Fibroblast of lung (primary cell): ENCODE results near the gene HLA-A. TPM values are rescaled to one million over a fixed set of nuclear protein-coding genes. Genes with fewer than 3 reads are reported as not detected.

ENCODE experiments used
- DNase-seq, 2 donors: peaks; one replicate each; pipeline versions ENCODE4 v3.0.0 to v3.0.0-alpha.2; 2010; ENCODE audit warnings: low read depth in 2 of 2
- H2AFZ ChIP-seq: 2 replicates; pipeline ENCODE4 v1.5.1; 2012; ENCODE audit warnings: low read length, control low read depth, inconsistent platforms
- H3K27ac ChIP-seq: 2 replicates; pipeline ENCODE4 v1.5.1; 2011; ENCODE audit warnings: low read length, control low read depth; ENCODE audit not compliant: insufficient read depth
- H3K27me3 ChIP-seq: 2 replicates; pipeline ENCODE4 v1.5.1; 2011; ENCODE audit warnings: mild to moderate bottlenecking, low read length; ENCODE audit not compliant: control insufficient read depth, insufficient read depth
- H3K36me3 ChIP-seq: 2 replicates; pipeline ENCODE4 v1.5.1; 2011; ENCODE audit warnings: low read length; ENCODE audit not compliant: control insufficient read depth, insufficient read depth
- H3K4me1 ChIP-seq: 2 replicates; pipeline ENCODE4 v1.5.1; 2011; ENCODE audit warnings: low read length; ENCODE audit not compliant: control insufficient read depth, insufficient read depth; ENCODE audit errors: extremely low read depth
- H3K4me2 ChIP-seq: 2 replicates; pipeline ENCODE4 v1.5.1; 2011; ENCODE audit warnings: low read length, control low read depth; ENCODE audit not compliant: insufficient read depth; ENCODE audit errors: extremely low read depth
- H3K4me3 ChIP-seq, 4 experiments: fragments of 200-600 bp in 1 of 4; sonication (generic) in 1 of 4; replicated peaks in 1 of 4; 2 replicates each; pipeline ENCODE4 v1.5.1; 2011 to 2016; ENCODE audit warnings: low read length in 4 of 4, low read depth in 3 of 4, mild to moderate bottlenecking in 3 of 4, control low read depth in 2 of 4, inconsistent platforms in 1 of 4, mixed read lengths in 1 of 4; ENCODE audit not compliant: insufficient read depth in 1 of 4; ENCODE audit errors: control extremely low read depth in 1 of 4
- H3K79me2 ChIP-seq: 2 replicates; pipeline ENCODE4 v1.5.1; 2012; ENCODE audit warnings: mild to moderate bottlenecking, low read length, inconsistent platforms; ENCODE audit not compliant: control insufficient read depth, insufficient read depth
- H3K9ac ChIP-seq: 2 replicates; pipeline ENCODE4 v1.5.1; 2011; ENCODE audit warnings: mild to moderate bottlenecking, low read length, control low read depth; ENCODE audit not compliant: insufficient read depth
- H3K9me3 ChIP-seq: 2 replicates; pipeline ENCODE4 v1.5.1; 2012; ENCODE audit warnings: low read depth, low read length; ENCODE audit not compliant: control insufficient read depth, insufficient read depth
- H4K20me1 ChIP-seq: 2 replicates; pipeline ENCODE4 v1.5.1; 2011; ENCODE audit warnings: low read length; ENCODE audit not compliant: control insufficient read depth, insufficient read depth; ENCODE audit errors: extremely low read depth
- CTCF ChIP-seq, 2 donors: IDR thresholded peaks in 1 of 2; conservative IDR thresholded peaks in 1 of 2; 1 replicate in 1 of 2; 2 replicates in 1 of 2; pipeline ENCODE4 v1.5.1; 2011 to 2012; ENCODE audit warnings: low read length in 2 of 2, control low read depth in 1 of 2, inconsistent platforms in 1 of 2, low read depth in 1 of 2, mild to moderate bottlenecking in 1 of 2
- EZH2 ChIP-seq: IDR thresholded peaks from 2 replicates; pipeline ENCODE4 v1.5.1; 2012; ENCODE audit warnings: low read length, control low read depth, mild to moderate bottlenecking; ENCODE audit errors: missing control alignments
- polyA plus RNA-seq, 2 donors: library from polyadenylated mRNA; depleted of rRNA in 1 of 2; stranded (reverse) in 1 of 2; unstranded in 1 of 2; fragments of >200 nt; gene quantifications; 2 replicates each; pipeline ENCODE4 v1.2.1, GENCODE V29; 2011 to 2012; ENCODE audit warnings: missing spikeins in 1 of 2
- total RNA-seq: library from RNA; depleted of rRNA; stranded (reverse); fragments of >200 nt; gene quantifications from 2 replicates; pipeline ENCODE4 v1.2.1, GENCODE V29; 2014

HLA-A gene
- total and polyA plus RNA-seq, 2 donors (not counting 1 experiment from before 2014, with no cell fraction given): 272 to 666 TPM

GRCh38 chr6:29990931-29991330 is 48.6 kb downstream of the HLA-A start:
- DNase-seq: no peak
- H2AFZ ChIP-seq: no peak overlapping the region
- H3K9me3 ChIP-seq: no peaks in the 10 kb centered on the region
- no peak overlapping the region for H3K27ac ChIP-seq
- no peak for TF ChIP-seq EZH2
- no peak for TF ChIP-seq CTCF (conservative IDR thresholded peaks at IDR 0.05 in 1 of 2, IDR thresholded peaks at IDR 0.05 in 1 of 2; ENCODE audit: low read depth in 1 of 2, low read length in 2 of 2)
- H3K9ac ChIP-seq: no peak overlapping the region
- no peak overlapping the region for H3K4me3 ChIP-seq
- no peaks in the 10 kb centered on the region for H3K4me1 ChIP-seq
- H3K79me2 ChIP-seq: no peaks in the 10 kb centered on the region
- H3K27me3 ChIP-seq: no peaks in the 10 kb centered on the region
- no peaks in the 10 kb centered on the region for H4K20me1 ChIP-seq
- H3K4me2 ChIP-seq: no peak overlapping the region
- no peaks in the 10 kb centered on the region for H3K36me3 ChIP-seq

DNA sequence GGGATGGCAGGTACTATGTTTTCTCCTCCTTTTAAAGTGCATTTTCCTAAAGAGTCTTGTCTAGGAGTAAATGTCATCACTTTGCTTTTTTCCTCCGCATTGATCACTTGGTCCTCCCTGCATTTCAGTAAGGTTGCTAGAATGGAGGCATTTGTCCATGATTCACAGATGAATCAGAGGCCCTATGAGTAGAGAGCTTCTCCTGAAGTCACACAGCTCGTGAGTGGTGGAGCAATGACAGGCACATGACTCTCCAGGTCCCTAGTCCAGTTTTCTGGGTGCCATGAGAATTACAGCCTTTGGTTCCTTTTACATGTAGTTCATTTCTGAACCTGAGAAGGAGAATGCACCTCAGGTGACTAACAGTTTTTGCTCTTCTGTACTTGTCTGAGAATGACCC is 50.5 kb downstream of the HLA-A start:
- H3K9me3 ChIP-seq: no peaks in the 10 kb centered on the region
- TF ChIP-seq EZH2: no peak
- no peak for TF ChIP-seq CTCF (conservative IDR thresholded peaks at IDR 0.05 in 1 of 2, IDR thresholded peaks at IDR 0.05 in 1 of 2; ENCODE audit: low read depth in 1 of 2, low read length in 2 of 2)
- peak; percentile 19 to 35 for DNase-seq
- H3K9ac ChIP-seq: no peak overlapping the region
- no peak overlapping the region for H3K4me2 ChIP-seq
- no peak overlapping the region for H3K4me3 ChIP-seq
- H3K27ac ChIP-seq: no peak overlapping the region
- H3K4me1 ChIP-seq: no peaks in the 10 kb centered on the region
- no peaks in the 10 kb centered on the region for H3K79me2 ChIP-seq
- H3K36me3 ChIP-seq: no peaks in the 10 kb centered on the region
- no peaks in the 10 kb centered on the region for H4K20me1 ChIP-seq
- no peak overlapping the region for H2AFZ ChIP-seq
- H3K27me3 ChIP-seq: peaks cover 4% of the 10 kb centered on the region

- Histone ChIP-seq H3K4me3 (no peak overlapping the region), H3K79me2 (no peaks in the 10 kb centered on the region), H4K20me1 (no peaks in the 10 kb centered on the region), H3K4me2 (no peak overlapping the region), H3K27me3 (peaks cover 4% of the 10 kb centered on the region), H3K9me3 (no peaks in the 10 kb centered on the region), H3K36me3 (no peaks in the 10 kb centered on the region), H3K27ac (no peak overlapping the region), H3K4me1 (no peaks in the 10 kb centered on the region), H3K9ac (no peak overlapping the region), H2AFZ (no peak overlapping the region)
- DNase-seq: no peak
- TF ChIP-seq CTCF (conservative IDR thresholded peaks at IDR 0.05 in 1 of 2, IDR thresholded peaks at IDR 0.05 in 1 of 2; ENCODE audit: low read depth in 1 of 2, low read length in 2 of 2): no peak
- TF ChIP-seq EZH2: no peak
Measured at GRCh38 chr6:29994826-29995225, 52.5 kb downstream of the HLA-A start.
